Left renal cortex interstitium (tissue), 4 donors: ENCODE measurements around the gene C1QTNF6. TPM values are rescaled to one million over a fixed set of nuclear protein-coding genes. Genes with fewer than 3 reads are reported as not detected.

Source experiments
- DNase-seq, 4 donors: peaks; one replicate each; pipeline ENCODE4 v3.0.0-alpha.2; 2013; ENCODE audit warnings: low read depth in 4 of 4, low spot score in 2 of 4, missing footprints in 1 of 4
- polyA plus RNA-seq, 4 donors: library from polyadenylated mRNA; unstranded; fragments of 120-200 nt; gene quantifications; one replicate each; pipeline ENCODE4 v1.2.1, GENCODE V29; 2013; ENCODE audit not compliant: insufficient read length in 4 of 4

Gene C1QTNF6
- polyA plus RNA-seq, 4 donors: 29.1 to 36.9 (median 32.3) TPM

- no peak for DNase-seq
Observed at GRCh38 chr22:37148031-37148651, 39.9 kb downstream of the C1QTNF6 start.

GRCh38 chr22:37147186-37147990 is 40.7 kb downstream of the C1QTNF6 start:
- DNase-seq: no peak

GRCh38 chr22:37146507-37147180 is 41.4 kb downstream of the C1QTNF6 start:
- no peak for DNase-seq

- no peak for DNase-seq
Observed at GRCh38 chr22:37146051-37146385, 42.0 kb downstream of the C1QTNF6 start.

GRCh38 chr22:37145180-37146050 is 42.6 kb downstream of the C1QTNF6 start:
- peak in 1 of 4 donors; percentile 28 for DNase-seq

GRCh38 chr22:37144180-37144554 is 43.9 kb downstream of the C1QTNF6 start:
- no peak for DNase-seq

- DNase-seq: no peak
Observed at GRCh38 chr22:37141971-37142370, 46.1 kb downstream of the C1QTNF6 start.

GRCh38 chr22:37141476-37141875 is 46.6 kb downstream of the C1QTNF6 start:
- DNase-seq: no peak

GRCh38 chr22:37140686-37141323 is 47.2 kb downstream of the C1QTNF6 start:
- DNase-seq: no peak

GRCh38 chr22:37139762-37140161 is 48.3 kb downstream of the C1QTNF6 start:
- DNase-seq: no peak

- no peak for DNase-seq
Observed at GRCh38 chr22:37138849-37139561, 49.0 kb downstream of the C1QTNF6 start.

GRCh38 chr22:37137903-37138665 is 50.0 kb downstream of the C1QTNF6 start:
- no peak for DNase-seq

- no peak for DNase-seq
Observed at GRCh38 chr22:37137131-37137530, 50.9 kb downstream of the C1QTNF6 start.

- DNase-seq: no peak
Observed at GRCh38 chr22:37135023-37135422, 53.0 kb downstream of the C1QTNF6 start.

- no peak for DNase-seq
Observed at GRCh38 chr22:37133304-37134018, 54.6 kb downstream of the C1QTNF6 start.

- no peak for DNase-seq
Observed at GRCh38 chr22:37132773-37133172, 55.3 kb downstream of the C1QTNF6 start.
